Muscle layer of duodenum (tissue), 2 donors: ENCODE data around the gene VENTX.

ENCODE experiments used
- H3K27ac ChIP-seq: one replicate; pipeline ENCODE4 v1.7.0; 2013; ENCODE audit warnings: mild to moderate bottlenecking, low read length
- H3K27me3 ChIP-seq: one replicate; pipeline ENCODE4 v1.7.0; 2013; ENCODE audit warnings: low read depth, mild to moderate bottlenecking, control low read depth, low read length
- H3K36me3 ChIP-seq, 2 donors: one replicate each; pipeline ENCODE4 v1.7.0; 2013; ENCODE audit warnings: low read length in 2 of 2, control low read depth in 1 of 2, mild to moderate bottlenecking in 1 of 2; ENCODE audit not compliant: insufficient read depth in 2 of 2, control insufficient read depth in 1 of 2
- H3K4me1 ChIP-seq, 2 donors: one replicate each; pipeline ENCODE4 v1.7.0; 2013; ENCODE audit warnings: low read length in 2 of 2, mild to moderate bottlenecking in 2 of 2, control low read depth in 1 of 2, moderate library complexity in 1 of 2; ENCODE audit not compliant: insufficient read depth in 2 of 2, control insufficient read depth in 1 of 2
- H3K4me3 ChIP-seq, 2 donors: one replicate each; pipeline ENCODE4 v1.7.0; 2013; ENCODE audit warnings: low read length in 2 of 2, low read depth in 1 of 2, mild to moderate bottlenecking in 1 of 2
- H3K9me3 ChIP-seq, 2 donors: one replicate each; pipeline ENCODE4 v1.7.0; 2013; ENCODE audit warnings: low read length in 2 of 2, control low read depth in 1 of 2, mild to moderate bottlenecking in 1 of 2; ENCODE audit not compliant: control insufficient read depth in 1 of 2
- donor health status: healthy.

VENTX gene

GRCh38 chr10:133289761-133290160 is 52.1 kb downstream of the VENTX start:
- Histone ChIP-seq H3K27ac (no peak overlapping the region), H3K27me3 (no peaks in the 10 kb centered on the region), H3K9me3 (no peaks in the 10 kb centered on the region), H3K36me3 (peaks cover 48 to 87% of the 10 kb centered on the region in 2 donors), H3K4me1 (no peaks in the 10 kb centered on the region), H3K4me3 (no peak overlapping the region)
